Activated CD4-positive, alpha-beta T cell treated with anti-CD3 and anti-CD28 coated beads, Interleukin-2, amount 50 U/mL, for 1 hour (primary cell): ENCODE data around the gene OTUD3.
"Not testable (repeated sequence)": the region's sequence is repeated elsewhere in the genome, so short reads cannot be mapped to it uniquely, and the experiment has no call there.

ENCODE experiments used
- DNase-seq: peaks from one replicate; pipeline ENCODE4 v3.0.0-alpha.2; 2020

The OTUD3 gene

DNA sequence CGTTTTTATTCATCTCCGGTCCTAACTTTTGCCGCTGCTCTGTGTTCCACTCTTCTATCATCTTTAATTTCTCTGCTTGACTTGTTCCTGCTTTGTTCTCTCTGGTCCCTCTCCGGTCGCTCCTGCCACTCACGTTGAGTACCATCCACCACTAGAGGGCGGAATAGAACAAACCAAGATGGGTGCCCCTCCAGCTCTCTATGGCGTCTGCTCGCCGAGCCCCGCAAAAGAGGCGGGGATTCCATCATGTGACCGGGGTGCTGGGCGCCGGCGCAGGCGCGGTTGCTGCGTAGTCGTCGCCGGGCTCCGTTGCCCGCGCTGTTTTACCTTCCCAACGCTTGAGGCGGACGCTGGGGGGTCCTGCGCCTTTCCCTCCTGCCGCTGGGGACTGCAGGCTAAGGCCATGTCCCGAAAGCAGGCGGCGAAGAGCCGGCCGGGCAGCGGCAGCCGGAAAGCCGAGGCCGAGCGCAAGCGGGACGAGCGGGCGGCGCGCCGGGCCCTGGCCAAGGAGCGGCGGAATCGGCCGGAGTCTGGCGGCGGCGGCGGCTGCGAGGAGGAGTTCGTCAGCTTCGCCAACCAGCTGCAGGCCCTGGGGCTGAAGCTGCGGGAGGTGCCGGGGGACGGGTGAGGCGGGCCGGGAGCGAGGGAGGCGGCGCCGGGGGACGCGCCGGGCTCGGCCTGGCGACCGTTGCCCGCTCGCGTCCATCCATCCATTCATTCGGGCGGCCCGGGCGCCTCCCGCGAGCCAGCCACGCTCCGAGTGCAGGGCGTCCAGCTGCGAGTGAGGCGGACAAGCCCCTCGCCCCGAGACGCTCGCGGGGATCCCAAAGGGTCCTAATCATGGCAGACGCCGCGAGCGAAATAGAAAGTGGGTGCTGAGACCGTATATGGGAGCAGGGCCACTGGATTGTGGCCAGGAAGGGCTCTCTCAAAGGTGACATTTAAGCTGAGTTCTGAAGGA, at the start of gene OTUD3:
OTUD3 (plus strand) TSS at position 285 of the 961 bp plus-strand sequence; CDS start at position 404, 119 bp downstream.
- DNase-seq: peak; percentile 92

- no peak for DNase-seq
Measured at GRCh38 chr1:19835578-19835977, 46.6 kb upstream of the OTUD3 start.

GRCh38 chr1:19837866-19838265, 44.3 kb upstream of the OTUD3 start:
- no peak for DNase-seq

- DNase-seq: no peak
Measured at GRCh38 chr1:19840228-19840627, 42.0 kb upstream of the OTUD3 start.

DNA sequence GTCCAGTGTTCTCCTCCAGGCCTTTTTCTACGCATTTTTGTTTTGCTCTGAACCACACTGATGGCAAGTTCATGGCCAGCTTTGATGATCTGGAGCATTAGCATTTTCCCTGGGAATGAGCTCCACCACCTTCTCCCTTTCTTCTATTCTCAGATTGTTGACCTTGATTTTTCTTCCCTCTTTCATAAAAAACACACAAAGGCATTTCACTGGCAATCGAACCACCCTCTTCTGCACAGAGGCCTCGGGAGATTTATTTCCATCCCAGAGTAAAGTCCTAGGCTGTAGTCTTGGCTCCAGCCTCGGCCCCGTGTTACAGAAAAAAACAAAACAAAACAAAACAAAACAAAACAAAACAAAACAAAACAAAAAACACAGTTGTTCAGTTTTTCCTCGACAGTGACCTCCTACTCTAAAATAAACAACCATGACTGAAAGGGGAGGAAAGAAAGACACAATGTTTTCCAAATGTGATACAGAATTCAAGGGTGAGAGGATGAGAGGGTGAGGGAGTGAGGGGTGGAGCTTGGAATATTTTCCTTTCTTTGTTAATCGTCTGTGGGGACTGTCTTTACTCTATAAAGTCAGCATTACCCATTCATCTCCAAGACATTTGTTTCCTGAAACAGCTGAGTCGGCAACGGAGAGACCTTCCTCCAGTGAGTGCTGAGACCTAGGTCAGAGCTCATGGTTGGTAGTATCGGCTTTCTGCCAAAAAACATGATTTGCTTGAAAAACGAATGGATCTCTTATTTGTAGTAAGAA, 37.3 kb upstream of the OTUD3 start:
- no peak for DNase-seq

DNA sequence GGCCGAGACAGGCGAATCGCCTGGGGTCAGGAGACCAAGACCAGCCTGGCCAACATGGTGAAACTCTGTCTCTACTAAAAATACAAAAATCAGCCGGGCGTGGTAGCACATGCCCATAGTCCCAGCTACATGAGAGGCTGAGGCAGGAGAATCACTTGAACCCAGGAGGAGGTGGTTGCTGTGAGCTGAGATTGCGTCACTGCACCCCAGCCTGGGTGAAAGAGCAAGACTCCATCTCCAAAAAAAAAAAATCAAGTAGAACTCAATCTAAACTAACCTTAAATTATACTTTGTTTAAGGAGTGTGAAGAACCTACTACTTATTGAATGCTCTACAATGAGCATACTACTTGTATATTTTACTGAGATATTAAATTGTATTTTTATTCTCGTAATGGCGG, 36.6 kb upstream of the OTUD3 start:
- DNase-seq: no peak

DNA sequence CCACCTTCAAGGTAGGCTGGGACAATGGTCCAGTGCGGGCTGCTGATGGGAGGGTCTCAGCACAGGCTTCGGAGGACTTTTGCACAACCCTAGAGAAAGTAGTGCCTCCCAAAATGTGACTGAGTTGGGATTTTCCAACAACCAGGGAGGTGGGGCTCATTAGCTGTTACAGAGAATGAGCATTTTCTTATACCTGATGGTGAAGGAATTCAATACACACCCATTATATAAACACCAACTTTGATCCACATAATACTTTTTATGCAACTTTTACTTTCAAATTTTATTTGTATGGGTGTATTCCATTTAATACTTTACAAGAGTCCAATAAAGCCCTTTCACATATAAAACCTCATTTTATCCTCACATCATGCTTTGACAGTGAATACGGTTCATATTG, 35.9 kb upstream of the OTUD3 start:
- no peak for DNase-seq

DNA sequence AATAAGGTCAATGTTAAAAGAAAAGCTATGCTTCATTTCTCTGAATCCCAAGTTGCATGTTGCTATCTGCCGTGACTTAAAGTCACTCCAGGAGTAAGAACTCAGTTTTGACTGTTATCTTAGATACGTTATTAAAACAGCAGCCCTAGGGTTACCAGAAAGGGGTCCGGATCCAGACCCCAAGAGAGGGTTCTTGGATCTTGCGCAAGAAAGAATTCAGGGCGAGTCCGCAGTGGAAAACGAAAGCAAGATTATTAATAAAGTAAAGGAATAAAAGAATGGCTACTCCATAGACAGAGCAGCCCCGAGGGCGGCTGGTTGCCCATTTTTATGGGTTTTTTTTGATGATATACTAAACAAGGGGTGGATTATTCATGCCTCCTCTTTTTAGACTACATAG, 34.9 kb upstream of the OTUD3 start:
- DNase-seq: not testable (repeated sequence)

- DNase-seq: not testable (repeated sequence)
Measured at GRCh38 chr1:19849307-19849706, 32.9 kb upstream of the OTUD3 start.

- DNase-seq: no peak
Measured at GRCh38 chr1:19850214-19850613, 32.0 kb upstream of the OTUD3 start.

DNA sequence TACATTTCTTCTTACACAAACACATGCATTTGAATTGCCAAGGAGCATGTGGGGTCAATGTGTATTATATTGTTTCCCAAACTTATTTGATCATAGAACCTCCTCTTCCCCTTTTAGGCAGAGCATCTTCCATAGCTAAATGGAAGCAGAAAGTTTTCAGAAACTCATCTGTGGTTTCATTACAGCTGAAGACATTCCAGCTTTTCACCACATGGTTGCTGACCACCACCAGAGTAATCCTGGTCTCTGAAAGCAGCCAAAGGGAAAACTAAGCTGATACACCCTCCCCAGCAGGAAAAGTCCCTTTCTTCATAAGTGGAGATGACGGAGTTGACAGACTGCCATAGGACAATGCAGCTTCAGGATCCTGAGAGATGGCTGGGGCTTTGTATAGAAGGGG, 30.2 kb upstream of the OTUD3 start:
- DNase-seq: no peak

DNA sequence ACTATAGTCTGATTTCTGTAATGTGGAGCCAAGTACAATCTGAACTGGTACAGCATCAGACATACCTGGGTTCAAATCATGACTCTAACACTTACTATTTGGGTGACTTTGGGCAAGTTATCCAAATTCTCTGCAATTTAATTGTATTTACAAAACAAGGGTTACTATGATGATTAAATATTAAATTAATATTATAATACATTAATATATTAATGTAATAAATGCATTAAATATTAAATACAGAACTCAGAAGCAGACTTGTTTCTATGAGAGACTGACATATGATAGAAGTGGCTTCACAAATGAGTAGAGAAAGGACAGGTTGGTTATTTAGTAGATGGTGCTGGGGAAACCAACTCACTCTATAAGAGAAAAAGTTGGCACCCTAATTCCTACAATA, 27.3 kb upstream of the OTUD3 start:
- DNase-seq: no peak

DNA sequence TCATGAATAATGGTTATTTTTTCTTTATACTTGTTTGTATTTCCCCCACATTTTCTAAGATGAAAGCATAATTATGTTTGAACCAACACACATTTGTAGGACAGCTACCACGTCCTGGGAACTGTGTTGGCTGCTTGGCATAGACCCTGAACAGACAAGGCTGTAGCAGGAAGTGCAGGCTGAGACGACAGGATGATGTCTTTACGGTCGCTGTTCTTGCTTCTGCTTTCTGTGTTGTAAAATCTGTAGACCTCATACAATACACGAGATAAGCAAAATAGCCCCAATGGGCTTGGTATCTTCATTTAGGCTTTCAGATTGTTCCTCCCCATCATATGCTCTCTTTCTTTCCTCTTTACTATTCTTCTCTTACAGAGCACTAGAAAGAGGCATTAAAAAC, 23.3 kb upstream of the OTUD3 start:
- DNase-seq: no peak

DNA sequence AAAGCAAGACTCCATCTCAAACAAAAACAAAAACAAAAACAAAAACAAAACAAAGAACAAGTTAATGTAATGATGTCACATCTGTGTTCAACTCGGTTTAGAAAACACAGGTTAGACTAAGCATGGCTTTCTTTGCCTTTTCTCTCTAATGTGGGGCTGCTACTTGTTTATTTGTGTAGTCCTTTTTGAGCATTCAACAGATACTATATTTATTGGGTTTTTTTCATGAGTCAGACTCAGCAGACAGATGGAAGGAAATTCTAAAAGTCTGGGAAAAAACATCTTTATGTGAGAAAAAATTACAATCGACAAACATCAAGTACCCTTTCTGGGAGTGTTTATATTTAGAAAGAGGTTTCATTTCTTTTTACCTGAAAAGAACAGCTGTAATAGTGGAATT, 22.3 kb upstream of the OTUD3 start:
- no peak for DNase-seq

DNA sequence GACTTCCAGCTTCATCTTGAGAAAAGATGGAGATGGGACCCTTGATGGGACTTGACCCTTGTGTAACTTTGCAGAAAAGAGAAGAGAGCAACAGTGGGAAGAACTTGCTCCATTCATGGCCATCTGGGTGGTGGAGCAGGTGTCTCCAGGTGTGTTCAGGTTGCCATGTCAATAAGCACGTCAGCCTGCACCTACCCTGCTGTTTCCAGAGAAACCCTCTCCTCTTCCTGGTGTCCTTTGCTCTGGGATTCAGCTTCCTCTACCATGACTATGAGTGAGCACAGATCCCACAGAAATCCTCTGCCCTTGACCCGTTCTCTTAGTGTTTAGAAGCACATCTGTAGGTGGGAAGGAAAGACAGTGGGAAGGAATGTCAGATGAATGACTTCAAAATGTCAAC, 21.8 kb upstream of the OTUD3 start:
- no peak for DNase-seq

GRCh38 chr1:19861034-19861433, 21.2 kb upstream of the OTUD3 start:
- DNase-seq: no peak

DNA sequence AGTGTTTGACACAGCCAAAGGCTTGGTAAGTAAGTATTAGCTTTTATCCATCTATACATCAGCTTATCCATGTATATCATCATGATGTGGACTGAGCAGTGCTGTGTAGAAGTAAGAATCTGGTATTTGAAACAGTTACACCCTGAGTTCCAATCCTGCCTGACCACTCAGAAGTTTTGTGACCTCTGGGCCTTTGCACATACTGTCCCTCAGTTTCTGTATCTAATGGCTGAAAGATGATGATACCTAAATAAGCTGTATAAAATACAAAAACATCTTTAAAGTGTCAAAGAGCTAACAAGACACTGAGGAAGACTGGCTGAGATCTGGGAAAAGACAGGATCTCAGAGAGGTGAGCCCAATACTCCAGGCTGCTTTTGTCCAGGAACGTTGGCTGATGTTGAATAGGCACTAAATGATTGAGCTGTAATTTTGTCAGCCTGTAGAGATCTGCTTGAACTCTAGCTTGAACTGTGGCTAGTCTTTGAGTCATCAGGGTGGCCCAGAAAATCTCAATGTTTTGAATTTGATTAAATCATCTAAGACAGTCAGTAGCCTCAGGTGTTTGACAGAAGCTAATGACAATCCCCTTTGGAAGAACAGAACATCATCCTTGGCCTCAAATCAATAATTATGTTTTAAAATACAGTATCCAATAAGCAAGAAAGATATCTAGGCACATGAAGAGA, 20.2 kb upstream of the OTUD3 start:
- DNase-seq: no peak

- DNase-seq: no peak
Measured at GRCh38 chr1:19862944-19863343, 19.3 kb upstream of the OTUD3 start.

DNA sequence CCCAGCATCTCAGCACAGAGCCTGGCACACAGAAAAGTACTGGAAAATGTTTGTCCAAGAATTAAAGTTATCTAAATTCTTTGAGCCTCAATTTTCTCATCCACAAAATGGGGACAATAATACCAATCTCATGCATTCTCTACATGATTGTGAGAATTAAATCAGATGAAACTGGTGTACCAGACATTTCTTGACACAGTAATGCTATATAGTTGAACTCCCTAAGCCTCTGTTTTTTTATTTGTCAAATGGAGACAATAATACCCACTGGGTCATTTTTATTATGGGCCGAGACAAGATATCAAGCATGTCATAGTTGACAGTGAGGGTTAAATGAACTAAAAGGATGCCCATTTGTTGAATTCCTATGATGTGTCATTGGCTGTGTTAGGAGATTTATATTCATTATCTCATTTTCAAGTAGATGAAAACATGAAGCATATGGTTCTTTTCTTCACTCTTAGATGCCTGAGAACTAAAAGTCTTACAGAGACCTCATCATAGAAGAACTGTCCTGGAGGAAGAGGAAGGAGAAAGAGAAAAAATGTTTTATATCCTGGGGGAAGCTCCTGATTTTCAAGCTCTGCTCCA, 17.5 kb upstream of the OTUD3 start:
- DNase-seq: no peak

GRCh38 chr1:19866029-19866428, 16.2 kb upstream of the OTUD3 start:
- no peak for DNase-seq

DNA sequence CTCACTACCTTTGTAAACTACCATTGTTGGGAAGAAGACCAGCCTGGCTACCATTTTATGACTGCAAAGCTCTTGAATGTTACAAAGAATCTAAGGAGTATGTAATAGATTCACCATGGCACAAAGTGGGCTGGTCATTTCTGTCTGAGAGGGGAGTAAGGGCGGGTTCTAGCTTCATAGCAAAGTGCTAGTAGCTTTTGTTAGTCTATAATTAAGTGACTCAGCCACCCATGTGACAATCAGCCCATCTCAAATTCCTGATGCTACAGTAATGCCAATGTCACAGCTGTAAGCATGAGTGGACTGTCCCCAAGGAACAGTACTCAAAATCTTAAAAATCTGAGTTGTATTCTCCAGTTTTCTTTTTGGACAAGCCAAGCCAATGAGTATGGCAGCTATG, 15.4 kb upstream of the OTUD3 start:
- DNase-seq: no peak

DNA sequence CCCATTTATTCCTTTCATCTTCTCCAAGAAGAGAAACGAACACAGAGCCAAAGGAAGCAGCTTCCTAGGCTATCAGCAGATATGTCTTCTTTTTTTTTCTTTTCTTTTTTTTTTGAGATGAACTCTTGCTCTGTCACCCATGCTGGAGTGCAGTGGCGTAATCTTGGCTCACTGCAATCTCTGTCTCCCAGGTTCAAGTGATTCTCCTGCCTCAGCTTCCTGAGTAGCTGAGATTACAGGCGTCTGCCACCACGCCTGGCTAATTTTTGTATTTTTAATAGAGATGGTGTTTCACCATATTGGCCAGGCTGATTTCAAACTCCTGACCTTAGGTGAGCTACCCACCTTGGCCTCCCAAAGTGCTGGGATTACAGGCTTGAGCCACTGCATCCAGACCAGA, 13.6 kb upstream of the OTUD3 start:
- not testable (repeated sequence) for DNase-seq

DNA sequence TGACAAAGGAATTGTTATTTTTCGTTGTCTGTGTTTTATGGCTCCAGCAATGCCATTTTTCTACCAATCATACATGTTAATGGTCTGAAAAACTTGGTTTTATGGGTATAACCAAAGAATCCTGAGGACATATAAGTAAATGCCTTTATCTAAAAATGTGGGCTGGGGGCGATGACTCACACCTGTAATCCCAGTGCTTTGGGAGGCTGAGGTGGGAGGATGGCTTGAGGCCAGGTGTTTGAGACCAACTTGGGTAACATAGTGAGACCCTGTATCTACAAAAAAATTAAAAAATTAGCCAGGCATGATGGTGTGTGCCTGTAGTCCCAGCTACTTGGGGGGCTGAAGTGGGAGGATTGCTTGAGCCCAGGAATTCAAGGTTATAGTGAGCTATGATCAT, 12.7 kb upstream of the OTUD3 start:
- not testable (repeated sequence) for DNase-seq
